ENCODE data around the gene PHKA1. TPM values are rescaled to one million over a fixed set of nuclear protein-coding genes. Genes with fewer than 3 reads are reported as not detected.

PHKA1 gene
- total RNA-seq, 2 donors from 2014 or later: 6.7 to 10.2 TPM

DNA sequence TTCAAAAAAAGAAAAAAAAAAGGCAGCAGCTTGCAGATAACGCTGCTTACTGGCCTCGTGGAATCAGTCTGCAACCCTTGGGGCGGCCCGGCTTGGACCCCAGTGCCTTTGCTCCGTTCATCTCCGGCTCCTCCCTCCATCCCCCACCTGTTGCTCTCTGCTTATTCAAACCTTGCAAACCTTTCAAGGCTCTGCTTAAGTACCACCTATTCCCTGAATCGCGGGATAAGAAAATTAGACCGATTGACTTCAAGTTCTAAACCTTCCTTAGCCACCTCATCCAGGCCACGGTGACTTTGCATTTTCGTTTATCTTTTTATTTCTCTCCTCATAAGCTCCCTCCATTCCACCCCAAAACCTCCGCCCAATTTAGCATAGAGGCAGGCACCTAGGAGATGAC lies 1.4 kb upstream of the PHKA1 start:
- Mint-ChIP-seq H3K36me3 (ENCODE audit: low read depth) (no peaks in the 10 kb centered on the region), H3K27ac (no peak overlapping the region), H3K4me3 (no peak overlapping the region), H3K9me3 (peaks cover 35% of the 10 kb centered on the region), H3K4me1 (peaks cover 2% of the 10 kb centered on the region), H3K27me3 (ENCODE audit: insufficient read depth) (no peaks in the 10 kb centered on the region)
- no peak overlapping the region for H3K9ac ChIP-seq (ENCODE audit: extremely low read depth, low read length, poor library complexity, severe bottlenecking)
- H3K4me1 ChIP-seq (ENCODE audit: control insufficient read depth, insufficient read depth, low read length): no peaks in the 10 kb centered on the region
- no peaks in the 10 kb centered on the region for H3K27me3 ChIP-seq (ENCODE audit: control insufficient read depth, insufficient read depth, low read length, poor library complexity, severe bottlenecking)
- DNase-seq: no peak
- no peak overlapping the region for H3K27ac ChIP-seq (ENCODE audit: low read depth, low read length)
- no peaks in the 10 kb centered on the region for H3K36me3 ChIP-seq (ENCODE audit: control insufficient read depth, insufficient read depth, low read length)
- no peak overlapping the region for H3K4me3 ChIP-seq (ENCODE audit: low read length)
- no peaks in the 10 kb centered on the region for H3K9me3 ChIP-seq (ENCODE audit: control insufficient read depth, low read length)
- WGBS, 2 experiments (ENCODE audit: insufficient coverage in 1 of 2, insufficient read length in 1 of 2): 91 to 94% methylated on average over 4 to 10 of the region's 12 CpGs
- TF ChIP-seq, protein P1, sequence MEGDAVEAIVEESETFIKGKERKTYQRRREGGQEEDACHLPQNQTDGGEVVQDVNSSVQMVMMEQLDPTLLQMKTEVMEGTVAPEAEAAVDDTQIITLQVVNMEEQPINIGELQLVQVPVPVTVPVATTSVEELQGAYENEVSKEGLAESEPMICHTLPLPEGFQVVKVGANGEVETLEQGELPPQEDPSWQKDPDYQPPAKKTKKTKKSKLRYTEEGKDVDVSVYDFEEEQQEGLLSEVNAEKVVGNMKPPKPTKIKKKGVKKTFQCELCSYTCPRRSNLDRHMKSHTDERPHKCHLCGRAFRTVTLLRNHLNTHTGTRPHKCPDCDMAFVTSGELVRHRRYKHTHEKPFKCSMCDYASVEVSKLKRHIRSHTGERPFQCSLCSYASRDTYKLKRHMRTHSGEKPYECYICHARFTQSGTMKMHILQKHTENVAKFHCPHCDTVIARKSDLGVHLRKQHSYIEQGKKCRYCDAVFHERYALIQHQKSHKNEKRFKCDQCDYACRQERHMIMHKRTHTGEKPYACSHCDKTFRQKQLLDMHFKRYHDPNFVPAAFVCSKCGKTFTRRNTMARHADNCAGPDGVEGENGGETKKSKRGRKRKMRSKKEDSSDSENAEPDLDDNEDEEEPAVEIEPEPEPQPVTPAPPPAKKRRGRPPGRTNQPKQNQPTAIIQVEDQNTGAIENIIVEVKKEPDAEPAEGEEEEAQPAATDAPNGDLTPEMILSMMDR (conservative IDR thresholded peaks at IDR 0.05): no peak

DNA sequence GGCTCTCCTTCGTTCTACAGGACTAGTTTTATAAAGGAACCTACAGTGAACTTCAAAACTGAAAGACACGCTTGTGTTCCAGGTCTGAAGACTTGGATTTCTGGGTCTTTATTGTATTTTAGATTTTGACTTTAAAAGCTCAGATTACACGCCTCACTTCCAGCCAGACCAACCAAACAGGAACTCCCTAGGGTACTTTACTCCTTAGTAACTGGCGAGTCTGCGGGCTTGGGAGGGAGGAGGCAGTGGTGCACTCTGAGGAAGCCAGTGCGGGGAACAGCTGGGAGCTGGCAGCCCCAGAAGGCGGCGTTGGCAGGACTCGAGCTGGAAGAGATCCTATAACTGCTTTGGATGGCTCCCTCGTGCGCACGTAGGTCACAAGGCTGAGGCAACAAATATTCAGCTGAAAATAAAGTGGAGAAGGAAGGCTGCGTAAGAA lies 391 bp upstream of the PHKA1 start:
- H3K36me3 Mint-ChIP-seq (ENCODE audit: low read depth): no peaks in the 10 kb centered on the region
- 22 to 31% methylated on average over 7 to 11 of the region's 13 CpGs for WGBS, 2 experiments (ENCODE audit: insufficient coverage in 1 of 2, insufficient read length in 1 of 2)
- peak overlapping the region; percentile 60 for H3K4me3 Mint-ChIP-seq
- peak; percentile 78 for DNase-seq
- no peak overlapping the region for H3K27ac ChIP-seq (ENCODE audit: low read depth, low read length)
- H3K9ac ChIP-seq (ENCODE audit: extremely low read depth, low read length, poor library complexity, severe bottlenecking): no peak overlapping the region
- H3K27ac Mint-ChIP-seq: peak overlapping the region; percentile 39
- no peaks in the 10 kb centered on the region for H3K27me3 ChIP-seq (ENCODE audit: control insufficient read depth, insufficient read depth, low read length, poor library complexity, severe bottlenecking)
- TF ChIP-seq, protein P1 (conservative IDR thresholded peaks at IDR 0.05): no peak
- H3K27me3 Mint-ChIP-seq (ENCODE audit: insufficient read depth): no peaks in the 10 kb centered on the region
- no peaks in the 10 kb centered on the region for H3K4me1 ChIP-seq (ENCODE audit: control insufficient read depth, insufficient read depth, low read length)
- no peaks in the 10 kb centered on the region for H3K9me3 ChIP-seq (ENCODE audit: control insufficient read depth, low read length)
- peak overlapping the region; percentile 78 for H3K4me3 ChIP-seq (ENCODE audit: low read length)
- peaks cover 32% of the 10 kb centered on the region for H3K9me3 Mint-ChIP-seq
- H3K36me3 ChIP-seq (ENCODE audit: control insufficient read depth, insufficient read depth, low read length): no peaks in the 10 kb centered on the region
- H3K4me1 Mint-ChIP-seq: peaks cover 2% of the 10 kb centered on the region

DNA sequence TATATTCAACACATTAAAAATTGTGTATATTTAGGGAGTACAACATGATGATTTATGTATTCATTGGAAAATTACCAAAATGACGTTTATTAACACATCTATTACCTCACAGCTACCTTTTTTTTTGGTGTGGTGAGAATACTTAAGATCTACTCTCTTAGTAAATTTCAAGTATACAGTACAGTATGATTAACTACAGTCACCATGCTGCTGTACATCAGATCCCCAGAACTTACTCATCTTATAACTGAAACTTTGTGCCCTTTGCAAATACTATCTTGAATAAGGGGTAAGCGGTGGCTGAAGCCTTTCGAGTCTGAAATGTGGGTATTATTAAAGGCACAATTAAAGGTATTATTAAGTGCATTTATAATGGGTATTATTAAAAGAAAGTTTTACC lies 976 bp downstream of the PHKA1 start:
- Histone ChIP-seq H3K36me3 (ENCODE audit: control insufficient read depth, insufficient read depth, low read length) (no peaks in the 10 kb centered on the region), H3K27me3 (ENCODE audit: control insufficient read depth, insufficient read depth, low read length, poor library complexity, severe bottlenecking) (no peaks in the 10 kb centered on the region), H3K4me1 (ENCODE audit: control insufficient read depth, insufficient read depth, low read length) (no peaks in the 10 kb centered on the region), H3K27ac (ENCODE audit: low read depth, low read length) (no peak overlapping the region), H3K4me3 (ENCODE audit: low read length) (peak overlapping the region; percentile 78), H3K9me3 (ENCODE audit: control insufficient read depth, low read length) (no peaks in the 10 kb centered on the region), H3K9ac (ENCODE audit: extremely low read depth, low read length, poor library complexity, severe bottlenecking) (no peak overlapping the region)
- no peaks in the 10 kb centered on the region for H3K27me3 Mint-ChIP-seq (ENCODE audit: insufficient read depth)
- TF ChIP-seq, protein P1 (conservative IDR thresholded peaks at IDR 0.05): no peak
- peak overlapping the region; percentile 60 for H3K4me3 Mint-ChIP-seq
- H3K27ac Mint-ChIP-seq: no peak overlapping the region
- peaks cover 37% of the 10 kb centered on the region for H3K9me3 Mint-ChIP-seq
- no peak for DNase-seq
- H3K4me1 Mint-ChIP-seq: peaks cover 2% of the 10 kb centered on the region
- WGBS, 2 experiments (ENCODE audit: insufficient coverage in 1 of 2, insufficient read length in 1 of 2): 100% methylated on average over 2 of the region's 3 CpGs; no CpG with 5 or more reads in 1 of the 2 experiments
- H3K36me3 Mint-ChIP-seq (ENCODE audit: low read depth): peaks cover 3% of the 10 kb centered on the region

All from endodermal cell (in vitro differentiated cells).